GM12892 (cell line): Measurements from ENCODE around the gene HUS1B.

Source experiments
- POLR2A ChIP-seq: IDR thresholded peaks from 2 replicates; pipeline ENCODE4 v1.6.1; 2011; ENCODE audit warnings: low read depth, low read length, control low read depth
- TAF1 ChIP-seq: IDR thresholded peaks from 2 replicates; pipeline ENCODE4 v1.6.1; 2011; ENCODE audit warnings: low read depth, mild to moderate bottlenecking, control low read depth, low read length, borderline replicate concordance

- no peak for TF ChIP-seq TAF1
- TF ChIP-seq POLR2A = no peak
These were observed 15.5 kb downstream of the HUS1B start for GRCh38 chr6:641225-641985.
